Neural progenitor cell (in vitro differentiated cells): ENCODE data around the gene PLEKHA7.

Experiments
- EZH2 ChIP-seq: fragments of 200-600 bp; sonication (generic); IDR thresholded peaks from 2 replicates; pipeline ENCODE4 v1.6.1; 2017; ENCODE audit warnings: antibody characterized with exemption, mild to moderate bottlenecking, moderate library complexity
- TF ChIP-seq, protein P1 (sequence below): fragments of 200-600 bp; sonication (generic); IDR thresholded peaks from 2 replicates; pipeline ENCODE4 v1.5.1; 2017; ENCODE audit warnings: antibody characterized with exemption, mild to moderate bottlenecking

DNA sequence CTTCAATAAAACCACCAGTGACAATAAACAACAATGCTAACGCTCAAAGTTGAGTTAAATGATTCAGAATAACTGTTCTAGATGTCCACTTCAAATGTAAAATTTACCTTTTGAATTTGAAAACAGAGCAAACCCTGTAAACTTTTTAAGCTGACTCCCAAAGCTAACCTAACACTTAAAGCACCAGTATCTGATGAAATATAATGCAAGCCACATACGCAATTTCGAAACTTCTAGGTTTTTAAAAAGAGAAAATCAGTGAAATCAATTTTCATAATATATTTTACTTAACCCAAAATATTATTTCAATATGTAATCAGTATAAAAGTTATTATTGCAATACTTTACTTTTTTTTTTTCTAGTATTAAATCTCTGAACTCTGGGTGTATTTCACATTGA lies 71.3 kb downstream of the PLEKHA7 start:
- TF ChIP-seq, protein P1, sequence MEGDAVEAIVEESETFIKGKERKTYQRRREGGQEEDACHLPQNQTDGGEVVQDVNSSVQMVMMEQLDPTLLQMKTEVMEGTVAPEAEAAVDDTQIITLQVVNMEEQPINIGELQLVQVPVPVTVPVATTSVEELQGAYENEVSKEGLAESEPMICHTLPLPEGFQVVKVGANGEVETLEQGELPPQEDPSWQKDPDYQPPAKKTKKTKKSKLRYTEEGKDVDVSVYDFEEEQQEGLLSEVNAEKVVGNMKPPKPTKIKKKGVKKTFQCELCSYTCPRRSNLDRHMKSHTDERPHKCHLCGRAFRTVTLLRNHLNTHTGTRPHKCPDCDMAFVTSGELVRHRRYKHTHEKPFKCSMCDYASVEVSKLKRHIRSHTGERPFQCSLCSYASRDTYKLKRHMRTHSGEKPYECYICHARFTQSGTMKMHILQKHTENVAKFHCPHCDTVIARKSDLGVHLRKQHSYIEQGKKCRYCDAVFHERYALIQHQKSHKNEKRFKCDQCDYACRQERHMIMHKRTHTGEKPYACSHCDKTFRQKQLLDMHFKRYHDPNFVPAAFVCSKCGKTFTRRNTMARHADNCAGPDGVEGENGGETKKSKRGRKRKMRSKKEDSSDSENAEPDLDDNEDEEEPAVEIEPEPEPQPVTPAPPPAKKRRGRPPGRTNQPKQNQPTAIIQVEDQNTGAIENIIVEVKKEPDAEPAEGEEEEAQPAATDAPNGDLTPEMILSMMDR = no peak
- no peak for TF ChIP-seq EZH2
